Kidney capillary endothelial cell (primary cell): Measurements from ENCODE around the gene HIBADH.

ENCODE experiments used
- DNase-seq: peaks from one replicate; pipeline ENCODE4 v3.0.0-alpha.2; 2018; ENCODE audit warnings: low spot score

HIBADH gene

DNA sequence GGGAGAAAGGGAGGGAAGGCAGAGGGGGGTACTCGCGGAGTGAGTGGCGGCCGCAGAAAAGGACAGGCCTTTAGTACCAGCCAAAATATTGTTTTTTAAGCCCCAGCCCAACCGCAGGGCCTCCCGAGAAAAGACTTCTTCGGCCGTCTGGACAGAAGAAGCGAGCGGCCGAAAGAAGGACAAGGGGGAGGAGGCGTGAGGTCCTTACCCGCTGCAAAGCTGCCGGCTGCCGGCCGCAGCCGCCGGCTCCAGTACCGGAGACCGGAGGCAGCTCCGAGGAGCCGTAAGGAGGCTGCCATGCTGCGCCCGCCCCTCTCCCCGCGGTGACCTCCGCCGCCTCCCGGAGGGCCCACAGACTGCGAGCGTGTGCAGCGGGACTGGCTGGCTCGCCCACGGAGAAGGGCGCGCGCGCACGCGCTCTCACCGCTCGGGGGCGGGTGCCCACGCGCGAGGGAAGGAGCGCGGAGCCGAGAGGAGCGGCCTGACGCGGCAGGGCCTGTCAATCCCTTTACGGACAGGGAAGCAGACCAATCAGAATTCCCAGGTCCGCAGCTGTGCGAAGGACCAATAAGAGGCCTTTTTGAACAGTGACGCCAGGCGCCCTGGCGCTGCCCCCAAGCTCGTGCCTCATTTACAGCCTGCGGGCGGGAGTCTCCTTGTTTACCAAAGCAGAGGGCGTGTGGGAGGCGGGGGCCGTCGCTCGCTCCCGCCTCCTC is at the start of gene HIBADH:
TSS of gene HIBADH (minus strand) at position 394 of the 716 bp plus-strand sequence. CDS start at position 299, 95 bp downstream.
- DNase-seq, result peak; percentile 99

DNA sequence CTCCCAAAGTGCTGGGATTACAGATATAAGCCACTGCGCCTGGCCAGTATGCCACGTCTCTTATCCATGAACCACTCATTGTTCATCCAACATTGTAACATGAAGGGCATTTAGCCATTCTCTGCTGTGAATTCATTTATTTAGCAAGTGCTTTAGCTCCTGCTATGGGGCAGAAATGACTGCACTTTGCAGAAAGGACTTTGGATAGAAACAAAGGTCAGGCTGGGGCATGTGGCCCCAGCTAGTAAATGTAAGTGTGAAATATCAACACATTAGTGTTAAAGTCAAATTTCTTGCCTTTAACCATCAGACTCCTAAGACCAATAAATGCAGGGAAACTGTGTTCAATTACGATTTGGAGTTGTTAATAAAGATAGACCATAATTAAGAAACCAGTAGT is 49.5 kb upstream of the HIBADH start:
- DNase-seq, result no peak

DNA sequence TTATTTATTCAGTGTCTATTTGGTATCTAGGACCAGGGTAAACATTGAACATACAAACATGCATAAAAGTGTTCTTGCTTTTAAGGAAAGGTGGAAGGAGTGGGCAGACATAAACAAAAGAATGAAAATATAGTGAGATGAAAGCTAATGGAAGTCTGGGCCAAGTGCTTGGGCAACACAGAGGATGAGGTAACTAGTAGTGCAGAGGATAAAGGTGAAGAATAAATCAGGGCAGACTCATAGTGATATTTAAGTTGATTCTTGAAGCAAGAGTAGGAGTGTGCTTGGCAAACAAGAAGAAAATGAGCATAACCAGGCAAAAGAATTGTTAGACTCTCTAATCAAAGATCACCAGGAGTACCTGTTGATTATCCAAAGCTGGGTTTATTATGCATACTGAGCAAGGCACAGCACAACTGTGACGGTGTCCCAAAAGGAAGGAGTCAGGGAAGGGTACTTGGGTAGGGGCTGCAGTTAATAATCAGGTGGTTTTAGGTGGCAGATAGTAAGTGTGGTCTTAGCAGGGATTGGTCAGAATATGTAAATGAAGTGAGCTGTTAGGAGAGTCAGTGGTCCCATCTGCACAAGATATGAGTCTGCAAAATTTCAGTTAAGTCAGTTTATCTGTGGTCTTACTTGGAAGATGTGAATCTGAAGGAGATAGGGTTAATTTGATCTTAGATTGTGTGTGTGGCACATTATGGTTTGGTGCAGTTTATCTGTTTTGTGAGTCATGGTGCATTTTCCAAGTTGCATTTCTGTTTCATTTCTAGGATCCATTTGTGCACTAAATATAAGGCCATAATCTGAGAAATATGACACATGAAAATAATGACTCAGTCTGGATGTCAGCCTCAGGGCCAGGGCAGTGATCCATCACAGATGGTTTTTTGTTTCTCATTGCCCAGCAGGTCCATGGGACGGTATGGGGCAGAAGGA is 46.7 kb upstream of the HIBADH start:
- DNase-seq, result no peak

DNA sequence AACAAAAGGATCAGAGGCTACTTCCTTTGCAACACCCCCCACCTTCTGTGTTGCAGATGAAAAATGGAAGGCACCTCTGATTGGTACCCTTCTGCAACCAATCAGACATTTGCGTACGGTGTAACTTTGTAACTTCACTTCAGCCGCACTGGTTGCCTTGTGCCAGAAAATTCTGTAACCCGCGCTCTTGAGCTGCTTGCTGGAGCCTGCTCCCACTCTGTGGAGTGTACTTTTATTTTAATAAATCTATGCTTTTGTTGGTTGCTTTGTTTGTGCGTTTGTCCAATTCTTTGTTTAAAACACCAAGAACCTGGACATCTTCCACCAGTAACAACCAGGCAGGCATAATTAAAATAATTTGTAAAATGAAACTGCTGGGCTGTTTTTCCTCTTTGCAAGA is 45.8 kb upstream of the HIBADH start:
- no peak for DNase-seq

DNA sequence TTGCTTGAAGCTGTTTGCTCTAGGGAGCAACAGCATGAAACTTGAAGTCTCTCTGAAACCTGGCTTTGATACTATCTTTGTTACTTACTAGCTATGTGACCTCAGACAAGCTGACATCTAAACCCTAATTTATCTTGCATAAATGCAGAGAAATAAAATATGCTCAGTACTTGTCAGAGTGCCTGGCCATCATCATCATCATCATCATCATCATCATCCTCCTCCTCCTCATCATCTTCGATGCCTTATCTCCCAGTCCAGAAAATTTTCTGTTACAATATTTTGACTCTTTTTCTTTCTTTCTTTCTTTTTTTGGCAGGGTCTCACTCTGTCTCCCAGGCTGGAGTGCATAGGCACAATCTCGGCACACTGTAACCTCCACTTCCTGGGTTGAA is 42.5 kb upstream of the HIBADH start:
- DNase-seq, result no peak

DNA sequence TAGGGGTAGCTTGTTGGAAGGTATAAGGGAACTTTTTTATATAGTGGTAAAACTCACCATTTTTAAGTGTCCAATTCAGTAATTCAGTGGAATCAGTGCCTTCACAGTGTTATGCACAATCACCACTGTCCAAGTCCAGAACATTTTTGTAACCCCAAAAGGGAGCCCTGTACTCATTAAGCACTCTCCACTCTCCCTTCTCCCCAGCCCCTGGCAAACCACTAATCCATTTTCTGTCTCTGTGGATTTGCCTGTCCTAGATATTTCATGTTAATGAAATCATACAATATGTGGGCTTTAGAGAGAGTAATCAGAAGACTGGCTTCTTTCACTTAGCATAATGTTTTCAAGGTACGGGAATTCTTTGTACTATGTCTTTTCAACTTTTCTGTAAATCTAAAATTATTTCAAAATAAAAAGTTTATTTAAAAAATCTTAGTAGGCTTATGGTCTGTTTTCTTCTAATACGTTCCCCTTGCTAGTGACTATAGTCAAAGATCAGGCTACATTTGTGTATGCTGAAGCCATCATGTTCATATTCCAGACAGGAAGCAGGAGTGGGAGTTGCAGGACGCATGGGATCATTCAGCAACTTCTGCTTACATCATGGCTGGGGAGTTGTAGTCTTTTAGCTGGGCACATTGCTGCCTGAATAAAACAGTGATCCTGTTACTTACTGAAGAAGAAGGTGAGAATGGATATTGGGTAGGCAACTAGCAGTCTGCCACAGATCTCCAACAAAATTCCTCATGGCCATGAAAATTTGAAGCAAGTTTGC is 41.9 kb upstream of the HIBADH start:
- no peak for DNase-seq

DNA sequence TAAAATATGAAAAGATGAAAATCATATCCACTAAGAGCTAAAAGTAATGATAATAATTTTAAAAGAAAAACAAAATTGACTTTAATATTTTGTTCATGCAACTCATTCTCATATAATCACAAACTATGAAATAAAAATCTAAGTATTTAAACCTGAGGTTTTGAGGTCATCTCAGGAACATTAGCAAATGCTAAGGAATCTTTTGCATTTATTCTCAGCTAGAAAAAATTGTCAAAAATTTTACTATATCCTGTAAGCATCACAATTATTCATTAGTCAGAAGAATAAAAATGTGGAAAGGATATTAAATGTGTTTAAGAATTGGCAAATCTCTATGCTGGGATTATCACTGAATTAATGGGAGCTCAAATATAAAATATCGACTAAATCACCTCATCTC is 40.5 kb upstream of the HIBADH start:
- DNase-seq, result no peak

DNA sequence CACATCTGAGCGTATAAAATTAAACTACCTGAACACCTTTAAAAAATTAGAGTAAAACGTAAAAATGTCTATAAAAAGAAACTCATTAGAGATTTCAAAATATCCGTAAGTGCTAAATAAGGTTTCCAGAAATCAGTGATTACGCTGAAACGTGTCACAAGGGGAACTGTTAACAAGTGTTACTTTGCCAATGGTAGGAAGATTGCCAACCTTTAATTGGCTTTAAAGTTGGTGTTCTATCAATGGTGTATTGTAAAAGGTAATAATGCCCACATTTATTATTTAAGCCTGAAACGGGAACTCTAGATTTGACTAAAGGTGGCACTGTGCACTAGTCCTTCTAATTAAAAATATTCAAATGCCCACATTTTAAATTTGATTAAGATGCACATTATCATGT is 37.8 kb upstream of the HIBADH start:
- no peak for DNase-seq

DNA sequence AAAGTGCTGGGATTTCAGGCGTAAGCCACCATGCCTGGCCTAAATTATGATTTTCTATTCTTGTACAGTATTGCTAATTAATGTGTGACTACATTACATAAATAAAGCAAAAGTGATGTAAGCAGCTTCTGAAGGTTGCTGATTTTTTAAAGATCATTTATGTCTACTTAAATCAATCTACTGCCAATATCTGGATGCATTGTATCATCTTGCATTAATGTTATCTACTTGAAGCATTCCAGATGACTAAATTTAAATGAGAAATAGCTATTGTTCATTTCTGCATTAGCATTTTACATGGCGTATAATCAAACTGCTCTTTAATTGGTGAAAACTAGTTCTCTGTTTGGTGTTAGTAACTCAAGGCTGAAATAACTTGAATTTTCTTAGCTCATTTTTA is 37.1 kb upstream of the HIBADH start:
- no peak for DNase-seq

DNA sequence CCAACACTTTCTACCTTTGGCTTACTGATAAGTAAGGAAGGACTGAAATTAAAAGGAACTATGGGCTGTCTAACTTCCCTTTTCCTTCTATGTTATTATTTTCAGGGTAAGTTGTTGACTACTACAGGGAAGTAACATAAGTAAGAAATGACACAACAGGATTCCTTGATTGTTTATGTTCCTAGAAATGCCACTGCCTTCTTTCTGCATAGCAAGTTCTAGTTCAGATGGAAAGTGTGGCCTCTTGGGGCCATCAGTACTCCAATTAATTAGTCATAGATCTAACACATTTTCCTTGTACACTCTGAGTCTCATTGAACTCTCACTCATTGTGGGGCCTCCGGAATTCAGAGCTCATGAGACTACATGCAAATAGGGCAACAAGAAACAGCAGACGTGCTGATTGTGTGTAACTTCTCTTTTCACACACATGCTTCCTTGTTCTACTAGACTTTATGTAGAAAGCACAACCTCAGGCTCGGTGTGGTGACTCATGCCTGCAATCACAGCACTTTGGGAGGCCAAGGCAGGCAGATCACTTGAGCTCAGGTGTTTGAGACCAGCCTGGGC is 35.3 kb upstream of the HIBADH start:
- DNase-seq, result no peak

DNA sequence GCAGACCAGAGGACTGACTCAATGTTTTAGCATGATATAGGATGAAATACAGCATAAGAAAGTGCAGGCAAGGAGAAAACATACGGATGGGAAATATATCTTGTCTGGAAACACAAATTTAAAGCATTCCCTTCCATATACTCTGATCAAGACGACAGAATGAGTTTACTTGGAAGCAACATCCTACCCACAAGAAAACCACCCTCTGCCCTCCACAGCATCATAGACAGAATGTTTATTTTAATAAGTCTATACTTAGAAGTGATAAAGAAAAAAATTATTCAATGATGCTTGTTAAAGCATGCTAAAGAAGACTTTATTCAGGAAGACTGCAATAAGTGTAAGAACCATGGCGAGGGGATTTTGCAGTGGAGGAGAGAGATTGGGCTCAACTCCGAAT is 32.4 kb upstream of the HIBADH start:
- no peak for DNase-seq

DNA sequence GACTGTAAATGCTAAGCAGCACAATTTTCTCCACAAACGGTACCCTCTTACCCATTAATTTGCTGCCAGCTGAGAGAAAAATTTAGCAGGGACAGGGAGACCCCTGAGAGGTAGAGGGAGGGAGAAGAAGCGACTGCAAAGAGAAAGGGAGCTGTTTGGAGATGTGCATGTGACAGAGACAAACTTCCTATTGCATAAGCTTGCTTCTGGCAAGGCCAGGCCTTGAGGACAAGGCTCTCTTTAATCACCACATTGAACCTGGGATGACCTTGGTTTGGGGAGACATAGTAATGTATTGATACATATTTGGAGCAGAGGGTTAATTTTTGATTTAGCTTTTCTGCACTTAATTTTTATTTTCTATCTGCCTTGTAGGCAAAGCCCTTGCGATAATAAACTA is 31.1 kb upstream of the HIBADH start:
- DNase-seq, result no peak

DNA sequence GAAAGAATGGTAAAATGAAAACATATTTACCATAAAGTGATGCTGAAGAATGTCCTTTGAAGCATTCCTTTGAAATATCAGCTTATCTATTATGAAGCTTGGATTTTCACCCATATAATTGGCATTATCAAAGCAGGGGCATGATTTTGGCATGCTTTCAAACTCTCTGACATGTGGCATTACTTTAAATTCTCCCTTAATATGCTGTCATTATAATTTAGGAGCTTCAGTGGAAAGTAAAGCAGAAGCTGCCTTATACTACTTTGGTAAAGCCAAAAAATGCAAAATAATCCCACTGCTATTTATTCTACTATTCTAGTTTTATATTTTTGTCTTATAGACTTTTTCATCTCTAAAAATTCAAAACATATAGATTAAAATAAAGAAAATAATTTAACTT is 28.0 kb upstream of the HIBADH start:
- DNase-seq, result no peak

DNA sequence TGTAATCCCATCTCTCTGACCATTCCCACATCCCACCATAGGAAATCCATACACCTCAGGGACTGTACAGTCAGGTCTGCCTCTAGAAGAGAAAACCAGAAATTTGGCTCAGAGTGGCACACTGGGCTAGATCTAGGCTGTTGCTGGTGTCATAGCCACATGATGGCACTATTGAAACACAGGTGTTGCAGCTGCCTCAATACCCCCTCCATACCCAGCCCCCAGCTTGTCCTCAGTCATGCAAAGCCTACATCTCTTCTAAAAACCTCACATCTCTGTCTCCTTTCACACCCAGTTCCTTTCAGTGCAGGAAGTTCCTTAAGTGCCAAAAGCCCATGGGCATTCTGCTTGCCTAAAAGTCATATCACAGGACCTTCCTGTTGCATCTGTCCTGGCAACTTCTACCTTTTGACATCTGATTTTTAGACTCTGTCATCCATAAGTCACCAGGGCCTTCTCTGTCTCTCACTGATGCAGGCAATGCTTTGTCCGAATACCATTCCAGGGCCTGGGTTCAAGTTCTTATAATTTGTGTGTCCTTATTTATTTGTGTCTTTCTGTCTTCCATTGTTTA is 27.0 kb upstream of the HIBADH start:
- no peak for DNase-seq

DNA sequence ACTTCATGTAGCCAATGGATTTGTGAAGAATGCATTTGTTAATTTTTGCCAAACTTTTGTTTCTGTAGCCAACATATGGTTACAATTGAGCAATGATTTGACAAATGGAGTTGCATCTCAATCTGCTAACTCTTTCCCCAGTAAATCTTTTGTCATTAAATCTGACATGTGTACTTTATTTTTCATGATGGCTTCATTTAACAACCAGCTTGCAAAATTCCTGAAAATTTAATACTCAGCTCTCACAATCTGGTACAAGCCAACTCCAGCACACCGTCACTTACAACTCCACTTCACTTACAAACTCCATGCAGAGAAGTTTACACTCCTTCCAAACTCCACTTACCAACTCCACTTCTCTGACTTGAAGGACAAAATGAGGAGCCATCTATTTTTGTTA is 26.5 kb upstream of the HIBADH start:
- DNase-seq, result no peak

DNA sequence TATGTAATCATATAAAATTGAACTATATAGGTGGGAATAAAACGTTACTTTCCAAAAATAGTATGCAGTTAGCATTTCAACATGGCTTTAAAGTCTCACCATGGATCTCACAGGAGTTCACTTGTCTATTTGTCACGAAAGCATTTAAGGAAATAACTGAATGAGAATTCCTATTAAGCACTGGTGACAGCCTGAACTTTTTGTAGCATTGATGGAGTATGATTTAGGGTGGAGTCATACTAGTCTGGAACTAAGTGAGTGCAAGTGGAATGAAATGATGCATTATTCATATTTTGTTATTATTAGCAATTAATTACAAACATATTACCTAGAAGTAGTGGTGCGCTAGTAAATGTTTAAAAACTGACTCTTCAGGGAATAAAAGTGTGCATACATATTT is 26.0 kb upstream of the HIBADH start:
- DNase-seq, result no peak

DNA sequence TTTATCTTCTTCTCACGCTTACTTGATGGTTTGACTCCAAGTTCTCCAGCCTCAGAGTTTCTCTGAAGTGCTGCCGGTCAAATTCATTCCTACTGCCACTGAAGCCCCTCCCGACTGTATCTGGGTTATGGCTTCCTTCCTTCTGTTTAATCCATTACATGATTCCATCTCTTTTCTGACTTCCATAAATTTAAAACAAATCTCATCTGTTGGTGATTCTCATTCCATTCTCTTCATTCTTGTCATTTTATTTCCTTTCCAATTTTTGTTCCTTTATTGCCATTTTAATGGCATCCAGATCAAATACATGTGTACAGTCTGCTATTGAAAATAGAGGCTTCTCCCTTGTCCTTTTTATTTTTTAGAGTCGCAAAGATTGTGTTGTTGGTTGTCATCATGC is 25.4 kb upstream of the HIBADH start:
- DNase-seq, result no peak

DNA sequence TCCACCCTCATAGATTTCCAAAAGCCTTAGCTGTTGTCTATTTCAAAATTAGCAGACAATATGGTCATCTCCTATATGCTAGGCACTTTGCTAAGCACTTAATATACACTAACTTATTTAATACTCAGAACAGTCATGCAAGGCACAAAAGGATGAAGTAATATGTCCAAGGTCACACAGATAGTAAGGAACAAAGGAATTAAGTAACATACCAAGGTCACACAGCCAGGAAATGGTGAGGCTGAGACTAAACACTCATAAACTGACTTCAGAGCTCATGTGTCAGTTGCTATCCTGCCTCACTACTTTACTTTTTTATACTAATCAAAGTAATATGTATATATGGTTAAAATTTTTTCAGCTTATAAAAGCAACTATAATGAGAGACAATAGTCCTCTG is 23.6 kb upstream of the HIBADH start:
- DNase-seq, result no peak

DNA sequence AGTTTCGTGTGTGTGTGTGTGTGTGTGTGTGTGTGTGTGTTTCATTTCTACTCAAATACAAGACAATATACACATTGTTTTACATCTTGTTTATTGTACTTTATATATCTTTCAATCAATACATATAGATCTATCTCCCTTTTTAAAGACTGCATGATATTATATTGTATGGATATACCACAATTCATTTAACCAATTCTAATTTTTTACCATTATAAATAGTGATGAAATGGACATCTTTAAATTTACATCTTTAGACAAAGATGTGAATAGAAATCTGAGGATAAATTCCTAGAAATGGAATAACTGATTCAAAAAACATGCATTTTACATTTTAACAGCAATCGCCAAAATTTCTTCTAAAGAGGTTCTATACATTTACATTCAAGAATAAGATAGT is 23.2 kb upstream of the HIBADH start:
- no peak for DNase-seq

DNA sequence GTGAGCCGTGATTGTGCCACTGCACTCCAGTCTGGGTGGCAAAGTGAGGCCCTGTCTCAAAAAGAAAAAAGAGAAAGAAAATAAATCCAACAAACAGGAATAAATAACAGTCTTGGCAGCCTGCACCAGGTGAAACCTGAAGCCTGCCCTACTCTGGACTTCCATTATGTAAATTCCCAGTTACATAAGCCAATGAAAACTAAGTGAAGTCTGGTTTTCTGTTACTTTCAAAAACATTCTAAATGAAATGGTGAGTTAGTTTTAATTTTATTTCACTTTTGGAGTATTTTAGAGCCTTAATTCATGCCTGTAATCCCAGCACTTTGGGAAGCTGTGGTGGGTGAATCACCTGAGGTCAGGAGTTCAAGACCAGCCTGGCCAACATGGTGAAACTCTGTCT is 22.5 kb upstream of the HIBADH start:
- DNase-seq, result no peak

DNA sequence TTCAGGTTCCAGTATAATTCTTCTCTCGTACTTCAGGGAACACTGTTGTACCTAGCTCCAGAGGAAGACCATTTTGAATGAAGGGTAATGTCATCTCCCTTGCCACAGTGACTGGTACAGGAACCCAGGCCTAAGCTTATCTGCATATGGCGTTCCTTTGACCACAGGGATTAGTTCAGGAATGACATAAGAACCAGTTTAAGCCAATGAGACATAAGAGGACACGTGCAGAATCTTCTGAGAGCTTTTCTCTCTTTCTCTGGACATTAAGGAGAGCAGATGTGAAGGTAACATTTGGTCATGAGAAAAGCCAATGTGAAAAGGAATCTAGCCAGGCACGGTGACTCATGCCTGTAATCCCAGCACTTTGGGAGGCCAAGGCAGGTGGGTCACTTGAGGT is 21.8 kb upstream of the HIBADH start:
- DNase-seq, result no peak

DNA sequence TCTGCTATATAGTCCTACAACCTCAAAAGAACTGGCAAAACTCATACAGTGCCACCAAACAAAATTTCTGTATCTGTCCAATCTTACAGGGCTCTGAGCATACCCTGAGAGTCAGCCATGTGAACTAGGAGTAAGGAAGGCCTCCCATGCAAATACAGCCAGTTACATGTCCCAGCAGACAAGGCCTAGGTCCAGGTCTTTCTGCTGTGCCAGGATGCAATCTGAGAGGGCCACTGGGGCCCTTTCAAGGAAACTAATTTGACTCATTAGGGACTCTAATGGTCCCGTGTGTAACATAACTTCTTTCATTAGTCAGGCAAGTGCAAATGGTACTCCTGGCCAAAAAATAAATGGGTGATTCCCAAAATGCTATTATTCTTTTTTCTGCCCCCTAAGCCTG is 17.9 kb upstream of the HIBADH start:
- DNase-seq, result no peak
